HepG2 (cell line): ENCODE results near the gene ANKRD12. TPM values are rescaled to one million over a fixed set of nuclear protein-coding genes. Genes with fewer than 3 reads are reported as not detected.

Experiments
- CHCHD3 ChIP-seq: sonication (generic); formaldehyde crosslinking; IDR thresholded peaks from 2 replicates; pipeline ENCODE4 v1.8.0; 2022; ENCODE audit warnings: mild to moderate bottlenecking, missing genetic modification reagents, moderate library complexity
- E2F2 ChIP-seq: sonication (generic); formaldehyde crosslinking; IDR thresholded peaks from 2 replicates; pipeline ENCODE4 v1.4.0; 2020; ENCODE audit warnings: missing genetic modification reagents, borderline replicate concordance
- FOXC1 ChIP-seq: sonication (generic); formaldehyde crosslinking; IDR thresholded peaks from 2 replicates; pipeline ENCODE4 v1.8.0; 2022; ENCODE audit warnings: mild to moderate bottlenecking, missing genetic modification reagents, borderline replicate concordance
- HMGXB3 ChIP-seq: sonication (generic); formaldehyde crosslinking; IDR thresholded peaks from 2 replicates; pipeline ENCODE4 v1.4.0; 2020; ENCODE audit warnings: missing genetic modification reagents, borderline replicate concordance
- ISX ChIP-seq: sonication (generic); formaldehyde crosslinking; conservative IDR thresholded peaks from 2 replicates; pipeline ENCODE4 v1.5.0; 2020; ENCODE audit warnings: missing genetic modification reagents
- KDM2A ChIP-seq: sonication (generic); formaldehyde crosslinking; IDR thresholded peaks from 2 replicates; pipeline ENCODE4 v1.4.0; 2020; ENCODE audit warnings: low read depth, missing genetic modification reagents, borderline replicate concordance
- MTA3 ChIP-seq: sonication (generic); formaldehyde crosslinking; IDR thresholded peaks from 2 replicates; pipeline ENCODE4 v1.4.0; 2020; ENCODE audit warnings: missing genetic modification reagents
- NR2F6 ChIP-seq, 2 experiments: IDR thresholded peaks; 2 replicates each; pipeline ENCODE4 v1.6.1; 2016; ENCODE audit warnings: antibody characterized with exemption in 1 of 2, mild to moderate bottlenecking in 1 of 2
- POLR2A ChIP-seq, 2 experiments: IDR thresholded peaks; 2 replicates each; pipeline ENCODE4 v1.6.1; 2011; ENCODE audit warnings: low read depth in 2 of 2, low read length in 2 of 2, mild to moderate bottlenecking in 1 of 2, moderate library complexity in 1 of 2; ENCODE audit not compliant: insufficient read depth in 1 of 2
- RCOR2 ChIP-seq: IDR thresholded peaks from 2 replicates; pipeline ENCODE4 v1.6.1; 2016; ENCODE audit warnings: missing biosample characterization, missing genetic modification reagents
- TCF12 ChIP-seq, 2 experiments: fragments of 450-650 bp in 1 of 2; sonication (generic) in 1 of 2; formaldehyde crosslinking in 1 of 2; IDR thresholded peaks; 2 replicates each; pipeline versions ENCODE4 v1.6.1 to v1.8.0; 2017 to 2022; ENCODE audit warnings: antibody characterized with exemption in 1 of 2, mild to moderate bottlenecking in 1 of 2, missing genetic modification reagents in 1 of 2, moderate library complexity in 1 of 2
- TP53 ChIP-seq: sonication (generic); formaldehyde crosslinking; conservative IDR thresholded peaks from 2 replicates; pipeline ENCODE4 v1.4.0; 2020; ENCODE audit warnings: missing genetic modification reagents
- TRAFD1 ChIP-seq: sonication (generic); formaldehyde crosslinking; IDR thresholded peaks from 2 replicates; pipeline ENCODE4 v1.5.1; 2020; ENCODE audit warnings: missing genetic modification reagents, mild to moderate bottlenecking, borderline replicate concordance
- ZBTB7B ChIP-seq: sonication (generic); formaldehyde crosslinking; IDR thresholded peaks from 2 replicates; pipeline ENCODE4 v1.4.0; 2020; ENCODE audit warnings: missing genetic modification reagents
- ZKSCAN5 ChIP-seq: sonication (generic); formaldehyde crosslinking; IDR thresholded peaks from 2 replicates; pipeline ENCODE4 v1.5.1; 2020; ENCODE audit warnings: mild to moderate bottlenecking, missing genetic modification reagents
- ZNF616 ChIP-seq: sonication (generic); formaldehyde crosslinking; IDR thresholded peaks from 2 replicates; pipeline ENCODE4 v1.5.0; 2020; ENCODE audit warnings: low read depth, mild to moderate bottlenecking, missing genetic modification reagents
- polyA plus RNA-seq, 8 experiments: library from polyadenylated mRNA; depleted of rRNA in 3 of 8; stranded (reverse) in 7 of 8; unstranded in 1 of 8; fragments of >200 nt; fragmentation: Illumina TruSeq in 4 of 8; extraction: Trizol in 4 of 8; gene quantifications; 2 replicates each; pipeline versions ENCODE4 v1.2.1 to v1.2.3, GENCODE V29; 2011 to 2016; ENCODE audit warnings: low read depth in 4 of 8, missing spikeins in 1 of 8, mixed read lengths in 1 of 8; ENCODE audit not compliant: insufficient read depth in 1 of 8
- total RNA-seq, 5 experiments: library from RNA; depleted of rRNA; stranded (reverse); fragments of >200 nt; fragmentation: Illumina TruSeq; extraction: Trizol; gene quantifications; 2 replicates each; pipeline ENCODE4 v1.2.3, GENCODE V29; 2016; ENCODE audit warnings: low read depth in 1 of 5
- TF ChIP-seq, protein P1 (sequence below): sonication (generic); formaldehyde crosslinking; IDR thresholded peaks from 2 replicates; pipeline ENCODE4 v1.4.0; 2020; ENCODE audit warnings: missing genetic modification reagents
- TF ChIP-seq, protein P2 (sequence below): sonication (generic); formaldehyde crosslinking; IDR thresholded peaks from 2 replicates; pipeline ENCODE4 v1.4.0; 2020; ENCODE audit warnings: low read depth, mild to moderate bottlenecking, missing genetic modification reagents

The ANKRD12 gene
- total and polyA plus RNA-seq, 2 of the 13 experiments (the other 11 are each of a cell fraction or from before 2014, with no cell fraction given): 6.0 to 23.2 TPM

GRCh38 chr18:9135912-9136314 lies 668 bp upstream of the ANKRD12 start (continued):
- 0 out of 2 replicates have a peak, but pooled peaks have one; percentile 36 for TF ChIP-seq ISX (CRISPR knock-in tag)
- TF ChIP-seq CHCHD3 (CRISPR knock-in tag): no peak
- TF ChIP-seq POLR2A (IDR thresholded peaks at IDR 0.05; ENCODE audit: insufficient read depth in 1 of 2, low read depth in 2 of 2, low read length in 2 of 2): peak in 1 of 2 experiments; percentile 46; a peak in 1 of 4 replicates
- TF ChIP-seq, protein P1, sequence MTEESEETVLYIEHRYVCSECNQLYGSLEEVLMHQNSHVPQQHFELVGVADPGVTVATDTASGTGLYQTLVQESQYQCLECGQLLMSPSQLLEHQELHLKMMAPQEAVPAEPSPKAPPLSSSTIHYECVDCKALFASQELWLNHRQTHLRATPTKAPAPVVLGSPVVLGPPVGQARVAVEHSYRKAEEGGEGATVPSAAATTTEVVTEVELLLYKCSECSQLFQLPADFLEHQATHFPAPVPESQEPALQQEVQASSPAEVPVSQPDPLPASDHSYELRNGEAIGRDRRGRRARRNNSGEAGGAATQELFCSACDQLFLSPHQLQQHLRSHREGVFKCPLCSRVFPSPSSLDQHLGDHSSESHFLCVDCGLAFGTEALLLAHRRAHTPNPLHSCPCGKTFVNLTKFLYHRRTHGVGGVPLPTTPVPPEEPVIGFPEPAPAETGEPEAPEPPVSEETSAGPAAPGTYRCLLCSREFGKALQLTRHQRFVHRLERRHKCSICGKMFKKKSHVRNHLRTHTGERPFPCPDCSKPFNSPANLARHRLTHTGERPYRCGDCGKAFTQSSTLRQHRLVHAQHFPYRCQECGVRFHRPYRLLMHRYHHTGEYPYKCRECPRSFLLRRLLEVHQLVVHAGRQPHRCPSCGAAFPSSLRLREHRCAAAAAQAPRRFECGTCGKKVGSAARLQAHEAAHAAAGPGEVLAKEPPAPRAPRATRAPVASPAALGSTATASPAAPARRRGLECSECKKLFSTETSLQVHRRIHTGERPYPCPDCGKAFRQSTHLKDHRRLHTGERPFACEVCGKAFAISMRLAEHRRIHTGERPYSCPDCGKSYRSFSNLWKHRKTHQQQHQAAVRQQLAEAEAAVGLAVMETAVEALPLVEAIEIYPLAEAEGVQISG (CRISPR knock-in tag): no peak
- TF ChIP-seq KDM2A (CRISPR knock-in tag): peak; percentile 97
- no peak for TF ChIP-seq NR2F6 (IDR thresholded peaks at IDR 0.05)
- TF ChIP-seq NR2F6 (CRISPR knock-in tag; IDR thresholded peaks at IDR 0.05): no peak
- TF ChIP-seq TRAFD1 (CRISPR knock-in tag): no peak
- no peak for TF ChIP-seq MTA3
- no peak for TF ChIP-seq RCOR2 (CRISPR knock-in tag)
- TF ChIP-seq HMGXB3: 0 out of 2 replicates have a peak, but pooled peaks have one; percentile 11
- 0 out of 2 replicates have a peak, but pooled peaks have one; percentile 14 for TF ChIP-seq ZNF616 (CRISPR knock-in tag)
- TF ChIP-seq TCF12 (IDR thresholded peaks at IDR 0.05): no peak
- no peak for TF ChIP-seq TCF12 (CRISPR knock-in tag; IDR thresholded peaks at IDR 0.05)
- no peak for TF ChIP-seq ZKSCAN5
- no peak for TF ChIP-seq FOXC1 (CRISPR knock-in tag)
- TF ChIP-seq TP53 (CRISPR knock-in tag): 0 out of 2 replicates have a peak, but pooled peaks have one; percentile 41
- TF ChIP-seq, protein P2, sequence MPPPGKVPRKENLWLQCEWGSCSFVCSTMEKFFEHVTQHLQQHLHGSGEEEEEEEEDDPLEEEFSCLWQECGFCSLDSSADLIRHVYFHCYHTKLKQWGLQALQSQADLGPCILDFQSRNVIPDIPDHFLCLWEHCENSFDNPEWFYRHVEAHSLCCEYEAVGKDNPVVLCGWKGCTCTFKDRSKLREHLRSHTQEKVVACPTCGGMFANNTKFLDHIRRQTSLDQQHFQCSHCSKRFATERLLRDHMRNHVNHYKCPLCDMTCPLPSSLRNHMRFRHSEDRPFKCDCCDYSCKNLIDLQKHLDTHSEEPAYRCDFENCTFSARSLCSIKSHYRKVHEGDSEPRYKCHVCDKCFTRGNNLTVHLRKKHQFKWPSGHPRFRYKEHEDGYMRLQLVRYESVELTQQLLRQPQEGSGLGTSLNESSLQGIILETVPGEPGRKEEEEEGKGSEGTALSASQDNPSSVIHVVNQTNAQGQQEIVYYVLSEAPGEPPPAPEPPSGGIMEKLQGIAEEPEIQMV (CRISPR knock-in tag): peak; percentile 74; the same call in 1 of the 2 replicates
- TF ChIP-seq E2F2 (CRISPR knock-in tag): no peak
- TF ChIP-seq ZBTB7B (CRISPR knock-in tag): peak; percentile 47
